DND-41 (cell line): Measurements from ENCODE around the gene C6orf136.

ENCODE experiments used
- ATAC-seq: fragments of 200-7000 bp; cut with Tn5 transposase; 3 replicates; pipeline ENCODE4 v1.9.1; 2021; ENCODE audit warnings: low read depth; ENCODE audit not compliant: insufficient read depth
- DNase-seq: peaks from one replicate; pipeline ENCODE4 v3.0.0-alpha.2; 2020
- H2AFZ ChIP-seq: 2 replicates; pipeline ENCODE4 v1.6.0; 2012; ENCODE audit warnings: low read depth, low read length
- H3K27ac ChIP-seq: 2 replicates; pipeline ENCODE4 v1.5.1; 2012; ENCODE audit warnings: low read length, inconsistent platforms
- H3K27me3 ChIP-seq: fragments of 200-600 bp; sonication (generic); 2 replicates; pipeline ENCODE4 v1.6.0; 2012; ENCODE audit warnings: low read length, mild to moderate bottlenecking, inconsistent platforms; ENCODE audit not compliant: insufficient read depth, poor library complexity
- H3K36me3 ChIP-seq: 2 replicates; pipeline ENCODE4 v1.5.1; 2012; ENCODE audit warnings: low read length, inconsistent platforms; ENCODE audit not compliant: insufficient read depth
- H3K4me1 ChIP-seq: 2 replicates; pipeline ENCODE4 v1.5.1; 2012; ENCODE audit warnings: mild to moderate bottlenecking, low read length; ENCODE audit not compliant: insufficient read depth
- H3K4me2 ChIP-seq: 2 replicates; pipeline ENCODE4 v1.6.0; 2012; ENCODE audit warnings: mild to moderate bottlenecking, moderate library complexity, low read length, inconsistent platforms; ENCODE audit not compliant: insufficient read depth
- H3K4me3 ChIP-seq, 2 experiments: fragments of 200-600 bp in 1 of 2; shearing (Covaris generic) in 1 of 2; 2 replicates each; pipeline ENCODE4 v1.5.1; 2012 to 2016; ENCODE audit warnings: inconsistent platforms in 2 of 2, low read length in 2 of 2, mild to moderate bottlenecking in 2 of 2, low read depth in 1 of 2, moderate library complexity in 1 of 2
- H3K79me2 ChIP-seq: 2 replicates; pipeline ENCODE4 v1.6.0; 2012; ENCODE audit warnings: low read length, inconsistent platforms; ENCODE audit not compliant: insufficient read depth
- H3K9ac ChIP-seq: 2 replicates; pipeline ENCODE4 v1.6.0; 2012; ENCODE audit warnings: low read depth, mild to moderate bottlenecking, inconsistent platforms, low read length, moderate library complexity
- H3K9me3 ChIP-seq: 2 replicates; pipeline ENCODE4 v1.5.1; 2012; ENCODE audit warnings: low read length, moderate library complexity, mild to moderate bottlenecking, inconsistent platforms; ENCODE audit not compliant: insufficient read depth, severe bottlenecking
- H4K20me1 ChIP-seq: 2 replicates; pipeline ENCODE4 v1.6.0; 2012; ENCODE audit warnings: low read length; ENCODE audit not compliant: insufficient read depth
- CTCF ChIP-seq: IDR thresholded peaks from 2 replicates; pipeline ENCODE4 v1.5.1; 2012; ENCODE audit warnings: borderline replicate concordance, low read length, moderate library complexity, mild to moderate bottlenecking; ENCODE audit not compliant: poor library complexity, severe bottlenecking; ENCODE audit errors: extremely low read depth
- EZH2 ChIP-seq: IDR thresholded peaks from 3 replicates; pipeline ENCODE4 v1.6.1; 2012; ENCODE audit warnings: borderline replicate concordance, low read depth, mild to moderate bottlenecking, moderate library complexity, low read length, inconsistent platforms; ENCODE audit not compliant: severe bottlenecking

Gene C6orf136

GRCh38 chr6:30682143-30683117 lies 35.5 kb downstream of the C6orf136 start:
- H3K27me3 ChIP-seq, result no peaks in the 10 kb centered on the region
- H3K9me3 ChIP-seq, result no peaks in the 10 kb centered on the region
- H3K4me1 ChIP-seq, result peaks cover 69% of the 10 kb centered on the region
- H3K79me2 ChIP-seq, result peaks cover 92% of the 10 kb centered on the region
- H3K27ac ChIP-seq, result peak overlapping the region; percentile 94
- DNase-seq (peak; percentile 96), ATAC-seq (peak; percentile 70)
- H2AFZ ChIP-seq, result peak overlapping the region; percentile 62; the same call in 1 of the 2 replicates
- peak overlapping the region; percentile 65 to 68 for H3K4me3 ChIP-seq
- H3K36me3 ChIP-seq, result peaks cover 62% of the 10 kb centered on the region
- H3K4me2 ChIP-seq, result peak overlapping the region; percentile 95
- H3K9ac ChIP-seq, result peak overlapping the region; percentile 88
- H4K20me1 ChIP-seq, result peaks cover 44% of the 10 kb centered on the region
- TF ChIP-seq EZH2 (no peak), CTCF (no peak)

- Histone ChIP-seq H3K4me2 (peak overlapping the region; percentile 95), H3K4me1 (peaks cover 77% of the 10 kb centered on the region), H4K20me1 (peaks cover 44% of the 10 kb centered on the region), H3K4me3 (peak overlapping the region; percentile 65 to 68), H3K9ac (peak overlapping the region; percentile 88), H3K27ac (peak overlapping the region; percentile 94), H2AFZ (no peak overlapping the region), H3K79me2 (peaks cover 95% of the 10 kb centered on the region), H3K9me3 (no peaks in the 10 kb centered on the region), H3K36me3 (peaks cover 57% of the 10 kb centered on the region), H3K27me3 (no peaks in the 10 kb centered on the region)
- DNase-seq, result peak; percentile 16
- ATAC-seq, result no peak
- TF ChIP-seq EZH2, result no peak
- TF ChIP-seq CTCF, result no peak
Observed at GRCh38 chr6:30683183-30683979, 36.4 kb downstream of the C6orf136 start.

- Histone ChIP-seq H3K27me3 (no peaks in the 10 kb centered on the region), H2AFZ (no peak overlapping the region), H3K9ac (peak overlapping the region; percentile 88), H3K4me1 (peaks cover 80% of the 10 kb centered on the region), H4K20me1 (peaks cover 44% of the 10 kb centered on the region), H3K79me2 (peaks cover 95% of the 10 kb centered on the region), H3K9me3 (no peaks in the 10 kb centered on the region), H3K27ac (peak overlapping the region; percentile 94), H3K36me3 (peaks cover 51% of the 10 kb centered on the region), H3K4me3 (peak overlapping the region; percentile 65 to 68), H3K4me2 (peak overlapping the region; percentile 95)
- ATAC-seq (no peak), DNase-seq (peak; percentile 25)
- no peak for TF ChIP-seq CTCF
- no peak for TF ChIP-seq EZH2
Observed at GRCh38 chr6:30683980-30684338, 37.0 kb downstream of the C6orf136 start.
